DND-41 (cell line): ENCODE measurements around the gene SNTG2.
A peak's percentile ranks its signal among the peaks of the same experiment; 100 is the strongest.
"Not testable (repeated sequence)": the region's sequence is repeated elsewhere in the genome, so short reads cannot be mapped to it uniquely, and the experiment has no call there.

Experiments used
- ATAC-seq: fragments of 200-7000 bp; cut with Tn5 transposase; 3 replicates; pipeline ENCODE4 v1.9.1; 2021; ENCODE audit warnings: low read depth; ENCODE audit not compliant: insufficient read depth
- DNase-seq: peaks from one replicate; pipeline ENCODE4 v3.0.0-alpha.2; 2020
- H2AFZ ChIP-seq: 2 replicates; pipeline ENCODE4 v1.6.0; 2012; ENCODE audit warnings: low read depth, low read length
- H3K27ac ChIP-seq: 2 replicates; pipeline ENCODE4 v1.5.1; 2012; ENCODE audit warnings: low read length, inconsistent platforms
- H3K27me3 ChIP-seq: fragments of 200-600 bp; sonication (generic); 2 replicates; pipeline ENCODE4 v1.6.0; 2012; ENCODE audit warnings: low read length, mild to moderate bottlenecking, inconsistent platforms; ENCODE audit not compliant: insufficient read depth, poor library complexity
- H3K36me3 ChIP-seq: 2 replicates; pipeline ENCODE4 v1.5.1; 2012; ENCODE audit warnings: low read length, inconsistent platforms; ENCODE audit not compliant: insufficient read depth
- H3K4me1 ChIP-seq: 2 replicates; pipeline ENCODE4 v1.5.1; 2012; ENCODE audit warnings: mild to moderate bottlenecking, low read length; ENCODE audit not compliant: insufficient read depth
- H3K4me2 ChIP-seq: 2 replicates; pipeline ENCODE4 v1.6.0; 2012; ENCODE audit warnings: mild to moderate bottlenecking, moderate library complexity, low read length, inconsistent platforms; ENCODE audit not compliant: insufficient read depth
- H3K4me3 ChIP-seq, 2 experiments: fragments of 200-600 bp in 1 of 2; shearing (Covaris generic) in 1 of 2; 2 replicates each; pipeline ENCODE4 v1.5.1; 2012 to 2016; ENCODE audit warnings: inconsistent platforms in 2 of 2, low read length in 2 of 2, mild to moderate bottlenecking in 2 of 2, low read depth in 1 of 2, moderate library complexity in 1 of 2
- H3K79me2 ChIP-seq: 2 replicates; pipeline ENCODE4 v1.6.0; 2012; ENCODE audit warnings: low read length, inconsistent platforms; ENCODE audit not compliant: insufficient read depth
- H3K9ac ChIP-seq: 2 replicates; pipeline ENCODE4 v1.6.0; 2012; ENCODE audit warnings: low read depth, mild to moderate bottlenecking, inconsistent platforms, low read length, moderate library complexity
- H3K9me3 ChIP-seq: 2 replicates; pipeline ENCODE4 v1.5.1; 2012; ENCODE audit warnings: low read length, moderate library complexity, mild to moderate bottlenecking, inconsistent platforms; ENCODE audit not compliant: insufficient read depth, severe bottlenecking
- H4K20me1 ChIP-seq: 2 replicates; pipeline ENCODE4 v1.6.0; 2012; ENCODE audit warnings: low read length; ENCODE audit not compliant: insufficient read depth
- EZH2 ChIP-seq: IDR thresholded peaks from 3 replicates; pipeline ENCODE4 v1.6.1; 2012; ENCODE audit warnings: borderline replicate concordance, low read depth, mild to moderate bottlenecking, moderate library complexity, low read length, inconsistent platforms; ENCODE audit not compliant: severe bottlenecking
- TF ChIP-seq, protein P1 (sequence below): IDR thresholded peaks from 2 replicates; pipeline ENCODE4 v1.5.1; 2012; ENCODE audit warnings: borderline replicate concordance, low read length, moderate library complexity, mild to moderate bottlenecking; ENCODE audit not compliant: poor library complexity, severe bottlenecking; ENCODE audit errors: extremely low read depth

The SNTG2 gene

DNA sequence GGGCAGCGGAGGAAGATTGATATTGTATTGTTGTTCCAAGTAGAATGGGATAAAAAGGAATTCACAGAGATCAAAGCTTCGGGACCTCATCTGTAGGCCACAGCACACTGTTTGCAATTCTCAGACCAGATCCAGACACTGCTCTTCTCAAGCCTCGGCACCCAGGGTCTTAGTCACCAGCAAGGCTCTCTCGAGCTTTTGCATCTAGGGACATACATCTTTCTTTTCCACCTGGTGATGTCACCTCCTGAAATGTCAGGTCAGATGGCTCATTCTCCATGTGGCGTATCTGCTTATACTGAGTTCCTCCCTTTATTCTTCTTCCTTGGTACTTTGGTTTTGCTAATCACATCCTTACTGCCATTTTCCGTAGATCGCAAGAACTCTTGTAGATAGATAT lies 42.9 kb upstream of the SNTG2 start:
- Histone ChIP-seq H3K79me2 (no peaks in the 10 kb centered on the region), H3K36me3 (no peaks in the 10 kb centered on the region), H4K20me1 (no peaks in the 10 kb centered on the region), H3K9ac (no peak overlapping the region), H3K27me3 (no peaks in the 10 kb centered on the region), H3K4me3 (no peak overlapping the region), H3K27ac (no peak overlapping the region), H3K4me2 (no peak overlapping the region), H3K4me1 (peaks cover 25% of the 10 kb centered on the region), H3K9me3 (no peaks in the 10 kb centered on the region), H2AFZ (no peak overlapping the region)
- TF ChIP-seq, protein P1, sequence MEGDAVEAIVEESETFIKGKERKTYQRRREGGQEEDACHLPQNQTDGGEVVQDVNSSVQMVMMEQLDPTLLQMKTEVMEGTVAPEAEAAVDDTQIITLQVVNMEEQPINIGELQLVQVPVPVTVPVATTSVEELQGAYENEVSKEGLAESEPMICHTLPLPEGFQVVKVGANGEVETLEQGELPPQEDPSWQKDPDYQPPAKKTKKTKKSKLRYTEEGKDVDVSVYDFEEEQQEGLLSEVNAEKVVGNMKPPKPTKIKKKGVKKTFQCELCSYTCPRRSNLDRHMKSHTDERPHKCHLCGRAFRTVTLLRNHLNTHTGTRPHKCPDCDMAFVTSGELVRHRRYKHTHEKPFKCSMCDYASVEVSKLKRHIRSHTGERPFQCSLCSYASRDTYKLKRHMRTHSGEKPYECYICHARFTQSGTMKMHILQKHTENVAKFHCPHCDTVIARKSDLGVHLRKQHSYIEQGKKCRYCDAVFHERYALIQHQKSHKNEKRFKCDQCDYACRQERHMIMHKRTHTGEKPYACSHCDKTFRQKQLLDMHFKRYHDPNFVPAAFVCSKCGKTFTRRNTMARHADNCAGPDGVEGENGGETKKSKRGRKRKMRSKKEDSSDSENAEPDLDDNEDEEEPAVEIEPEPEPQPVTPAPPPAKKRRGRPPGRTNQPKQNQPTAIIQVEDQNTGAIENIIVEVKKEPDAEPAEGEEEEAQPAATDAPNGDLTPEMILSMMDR: no peak
- TF ChIP-seq EZH2: no peak
- ATAC-seq: no peak
- no peak for DNase-seq

DNA sequence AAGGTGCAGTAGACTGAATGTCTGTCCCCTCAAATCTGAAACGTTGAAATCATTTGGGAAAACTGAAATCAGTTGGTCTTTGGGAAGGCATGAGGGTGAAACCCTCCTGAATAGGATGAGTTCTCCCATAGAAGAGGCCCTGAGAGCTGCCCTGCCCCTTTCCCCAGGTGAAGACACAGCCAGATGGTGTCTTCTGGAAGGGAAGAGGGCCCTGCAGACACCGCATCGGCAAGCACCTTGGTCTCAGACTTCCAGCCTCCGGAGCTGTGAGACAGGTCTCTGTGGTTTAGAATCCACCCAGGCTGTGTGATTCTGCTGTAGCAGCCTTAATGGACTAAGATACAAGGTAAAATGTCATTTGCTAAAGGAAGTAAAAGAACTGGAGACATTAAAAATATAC lies 42.1 kb upstream of the SNTG2 start:
- Histone ChIP-seq H3K36me3 (no peaks in the 10 kb centered on the region), H3K4me2 (no peak overlapping the region), H3K4me3 (no peak overlapping the region), H3K27me3 (no peaks in the 10 kb centered on the region), H3K79me2 (no peaks in the 10 kb centered on the region), H3K27ac (no peak overlapping the region), H3K9ac (no peak overlapping the region), H3K4me1 (peaks cover 22% of the 10 kb centered on the region), H2AFZ (no peak overlapping the region), H3K9me3 (no peaks in the 10 kb centered on the region), H4K20me1 (no peaks in the 10 kb centered on the region)
- no peak for TF ChIP-seq EZH2
- TF ChIP-seq, protein P1: no peak
- DNase-seq (no peak), ATAC-seq (no peak)

DNA sequence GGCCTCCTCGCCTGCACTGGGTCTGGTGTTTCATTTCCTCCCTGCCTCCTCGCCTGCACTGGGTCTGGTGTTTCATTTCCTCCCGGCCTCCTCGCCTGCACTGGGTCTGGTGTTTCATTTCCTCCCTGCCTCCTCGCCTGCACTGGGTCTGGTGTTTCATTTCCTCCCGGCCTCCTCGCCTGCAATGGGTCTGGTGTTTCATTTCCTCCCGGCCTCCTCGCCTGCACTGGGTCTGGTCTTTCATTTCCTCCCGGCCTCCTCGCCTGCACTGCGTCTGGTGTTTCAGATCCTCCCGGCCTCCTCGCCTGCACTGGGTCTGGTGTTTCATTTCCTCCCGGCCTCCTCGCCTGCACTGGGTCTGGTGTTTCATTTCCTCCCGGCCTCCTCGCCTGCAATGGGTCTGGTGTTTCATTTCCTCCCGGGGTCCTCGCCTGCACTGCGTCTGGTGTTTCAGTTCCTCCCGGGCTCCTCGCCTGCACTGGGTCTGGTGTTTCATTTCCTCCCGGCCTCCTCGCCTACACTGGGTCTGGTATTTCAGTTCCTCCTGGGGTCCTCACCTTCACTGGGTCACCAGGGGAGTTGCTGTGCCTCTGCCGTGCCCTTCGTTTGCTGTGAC lies 40.8 kb upstream of the SNTG2 start:
- DNase-seq: peak; percentile 24
- H3K4me2 ChIP-seq, H3K9ac ChIP-seq, H4K20me1 ChIP-seq, H3K4me3 ChIP-seq, H3K9me3 ChIP-seq, H3K79me2 ChIP-seq, H3K36me3 ChIP-seq, ATAC-seq, H3K27me3 ChIP-seq: not testable (repeated sequence)
- H2AFZ ChIP-seq: peak overlapping the region; percentile 56; the same call in 1 of the 2 replicates
- peak overlapping the region; percentile 63; the same call in 1 of the 2 replicates for H3K27ac ChIP-seq
- peaks cover 10% of the 10 kb centered on the region for H3K4me1 ChIP-seq

DNA sequence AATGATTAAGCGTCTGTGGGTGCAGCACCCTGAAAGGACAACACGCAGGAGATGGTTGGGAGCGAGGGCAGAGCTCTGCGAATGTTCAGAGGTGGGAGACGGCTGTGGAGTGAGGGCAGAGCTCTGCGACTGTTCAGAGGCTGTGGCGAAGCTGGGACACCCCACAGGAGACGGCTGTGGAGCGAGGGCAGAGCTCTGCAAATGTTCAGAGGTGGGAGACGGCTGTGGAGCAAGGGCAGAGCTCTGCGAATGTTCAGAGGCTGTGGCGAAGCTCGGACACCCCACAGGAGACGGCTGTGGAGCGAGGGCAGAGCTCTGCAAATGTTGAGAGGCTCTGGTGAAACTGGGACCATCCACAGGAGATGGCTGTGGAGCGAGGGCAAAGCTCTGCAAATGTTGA lies 40.0 kb upstream of the SNTG2 start:
- Histone ChIP-seq H4K20me1 (no peaks in the 10 kb centered on the region), H3K79me2 (no peaks in the 10 kb centered on the region), H3K27me3 (no peaks in the 10 kb centered on the region), H3K27ac (no peak overlapping the region), H2AFZ (no peak overlapping the region), H3K4me3 (no peak overlapping the region), H3K9me3 (no peaks in the 10 kb centered on the region), H3K4me1 (peaks cover 8% of the 10 kb centered on the region), H3K9ac (no peak overlapping the region), H3K4me2 (no peak overlapping the region), H3K36me3 (no peaks in the 10 kb centered on the region)
- DNase-seq (no peak), ATAC-seq (no peak)
- TF ChIP-seq, protein P1: no peak
- TF ChIP-seq EZH2: no peak
